ENCODE results near the gene RHOBTB1.

Gene RHOBTB1

GRCh38 chr10:60849740-60850139 lies 94.2 kb downstream of the RHOBTB1 start:
- no peak for TF ChIP-seq SIN3A (IDR thresholded peaks at IDR 0.05; ENCODE audit: borderline replicate concordance, insufficient read depth, low read length)
- TF ChIP-seq FOXP2 (optimal IDR thresholded peaks at IDR 0.05; ENCODE audit: borderline replicate concordance, extremely low read depth, extremely low read length, insufficient read depth) = no peak
- no peak for TF ChIP-seq REST (IDR thresholded peaks at IDR 0.05; ENCODE audit: insufficient read depth in 1 of 2, low read depth in 2 of 2, low read length in 2 of 2)
- TF ChIP-seq POLR2AphosphoS5 (IDR thresholded peaks at IDR 0.05; ENCODE audit: low read depth, low read length) = no peak
- TF ChIP-seq TAF1 (IDR thresholded peaks at IDR 0.05; ENCODE audit: borderline replicate concordance, insufficient read depth, low read length) = no peak

- TF ChIP-seq POLR2AphosphoS5 (IDR thresholded peaks at IDR 0.05; ENCODE audit: low read depth, low read length) (no peak), SIN3A (IDR thresholded peaks at IDR 0.05; ENCODE audit: borderline replicate concordance, insufficient read depth, low read length) (no peak)
Measured at GRCh38 chr10:60849217-60849616, 94.8 kb downstream of the RHOBTB1 start.

GRCh38 chr10:60848680-60849079 lies 95.3 kb downstream of the RHOBTB1 start:
- TF ChIP-seq FOXP2 (optimal IDR thresholded peaks at IDR 0.05; ENCODE audit: borderline replicate concordance, extremely low read depth, extremely low read length, insufficient read depth) (no peak), REST (IDR thresholded peaks at IDR 0.05; ENCODE audit: insufficient read depth in 1 of 2, low read depth in 2 of 2, low read length in 2 of 2) (no peak), POLR2AphosphoS5 (IDR thresholded peaks at IDR 0.05; ENCODE audit: low read depth, low read length) (no peak), TAF1 (IDR thresholded peaks at IDR 0.05; ENCODE audit: borderline replicate concordance, insufficient read depth, low read length) (no peak), SIN3A (IDR thresholded peaks at IDR 0.05; ENCODE audit: borderline replicate concordance, insufficient read depth, low read length) (no peak)

GRCh38 chr10:60848126-60848525 lies 95.9 kb downstream of the RHOBTB1 start:
- no peak for TF ChIP-seq SIN3A (IDR thresholded peaks at IDR 0.05; ENCODE audit: borderline replicate concordance, insufficient read depth, low read length)
- TF ChIP-seq FOXP2 (optimal IDR thresholded peaks at IDR 0.05; ENCODE audit: borderline replicate concordance, extremely low read depth, extremely low read length, insufficient read depth) = no peak
- TF ChIP-seq TAF1 (IDR thresholded peaks at IDR 0.05; ENCODE audit: borderline replicate concordance, insufficient read depth, low read length) = no peak
- TF ChIP-seq POLR2AphosphoS5 (IDR thresholded peaks at IDR 0.05; ENCODE audit: low read depth, low read length) = no peak
- no peak for TF ChIP-seq REST (IDR thresholded peaks at IDR 0.05; ENCODE audit: insufficient read depth in 1 of 2, low read depth in 2 of 2, low read length in 2 of 2)

- no peak for TF ChIP-seq SIN3A (IDR thresholded peaks at IDR 0.05; ENCODE audit: borderline replicate concordance, insufficient read depth, low read length)
- no peak for TF ChIP-seq FOXP2 (optimal IDR thresholded peaks at IDR 0.05; ENCODE audit: borderline replicate concordance, extremely low read depth, extremely low read length, insufficient read depth)
- TF ChIP-seq POLR2AphosphoS5 (IDR thresholded peaks at IDR 0.05; ENCODE audit: low read depth, low read length) = no peak
- no peak for TF ChIP-seq TAF1 (IDR thresholded peaks at IDR 0.05; ENCODE audit: borderline replicate concordance, insufficient read depth, low read length)
- TF ChIP-seq REST (IDR thresholded peaks at IDR 0.05; ENCODE audit: insufficient read depth in 1 of 2, low read depth in 2 of 2, low read length in 2 of 2) = no peak
Measured at GRCh38 chr10:60846173-60846572, 97.8 kb downstream of the RHOBTB1 start.
